ENCODE measurements around the gene GRHL1.
"Not testable (repeated sequence)": the region's sequence is repeated elsewhere in the genome, so short reads cannot be mapped to it uniquely, and the experiment has no call there.

Gene GRHL1

DNA sequence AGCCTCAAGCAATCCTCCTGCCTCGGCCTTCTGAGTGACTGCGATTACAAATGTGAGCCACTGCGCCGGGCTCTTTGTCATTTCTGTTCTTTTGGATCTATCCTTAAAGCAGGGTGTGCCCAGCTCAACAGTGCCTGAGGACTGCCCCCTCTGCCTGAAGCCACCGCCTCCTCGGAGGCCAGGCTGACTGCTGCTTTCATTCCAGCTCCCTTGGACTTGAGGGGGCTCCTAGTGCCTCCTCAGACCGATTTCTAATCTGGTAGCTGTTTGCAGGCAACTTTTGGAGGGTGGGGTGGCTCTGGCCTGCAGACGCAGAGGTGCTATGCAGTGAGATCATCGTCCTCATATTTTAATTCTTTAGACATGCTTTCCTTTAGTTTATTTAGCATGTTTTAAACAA is 55.9 kb downstream of the GRHL1 start:
- H3K27ac ChIP-seq, result no peak overlapping the region
- no peak for TF ChIP-seq CTCF (IDR thresholded peaks at IDR 0.05)
- no peaks in the 10 kb centered on the region for H3K9me3 ChIP-seq
- H3K4me3 ChIP-seq (ENCODE audit: low read depth in 1 of 2, low read length in 1 of 2), result no peak overlapping the region
- peaks cover 59% of the 10 kb centered on the region for H3K27me3 ChIP-seq
- no peaks in the 10 kb centered on the region for H3K36me3 ChIP-seq
- H3K4me1 ChIP-seq (ENCODE audit: control insufficient read depth in 1 of 2, insufficient read depth in 1 of 2, low read depth in 1 of 2, low read length in 1 of 2), result no peaks in the 10 kb centered on the region

DNA sequence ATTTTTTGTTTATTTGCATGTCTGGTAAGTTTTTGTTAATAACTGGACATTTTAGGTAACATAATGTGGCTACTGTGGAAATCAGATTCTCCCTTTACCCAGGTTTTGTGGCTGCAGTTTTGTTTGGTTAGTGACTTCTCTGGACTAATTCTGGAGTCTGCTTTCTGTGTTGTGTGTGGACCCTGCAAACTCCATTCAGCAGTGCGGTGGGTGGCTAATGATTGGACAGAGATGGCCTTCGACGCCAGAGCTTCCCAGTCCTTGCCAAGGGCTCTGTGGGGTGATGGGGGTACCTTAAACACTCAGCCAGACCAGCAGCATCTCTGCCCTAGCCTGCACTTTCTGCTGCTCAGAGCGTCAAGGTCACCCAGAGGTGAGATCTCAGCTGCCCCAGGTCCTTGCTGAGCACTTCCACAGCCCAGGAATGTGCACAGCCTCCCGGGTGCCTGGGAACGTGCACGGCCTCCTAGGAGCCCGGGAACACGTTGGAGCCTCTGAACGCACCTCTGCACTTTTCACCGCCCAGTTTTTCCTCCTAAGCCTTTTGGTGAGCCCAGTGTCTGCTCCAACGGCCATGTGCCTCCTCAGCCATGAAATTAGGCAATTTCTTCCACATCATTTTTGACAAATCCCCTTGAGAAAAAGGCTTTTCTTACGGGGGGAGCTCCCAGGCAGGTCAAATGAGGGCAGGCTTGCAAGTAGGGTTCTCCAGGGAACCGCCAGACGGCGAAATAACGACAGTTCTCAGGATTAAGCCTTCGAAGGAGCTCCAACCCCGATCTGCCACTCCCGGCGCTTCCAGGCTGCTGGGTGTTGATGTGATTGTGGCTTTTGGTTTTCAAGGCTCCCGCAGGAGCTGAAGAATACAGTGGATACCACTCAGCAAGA is 56.7 kb downstream of the GRHL1 start:
- Histone ChIP-seq H3K36me3 (no peaks in the 10 kb centered on the region), H3K27ac (no peak overlapping the region), H3K4me1 (ENCODE audit: control insufficient read depth in 1 of 2, insufficient read depth in 1 of 2, low read depth in 1 of 2, low read length in 1 of 2) (no peaks in the 10 kb centered on the region), H3K9me3 (no peaks in the 10 kb centered on the region), H3K4me3 (ENCODE audit: low read depth in 1 of 2, low read length in 1 of 2) (no peak overlapping the region), H3K27me3 (peaks cover 59% of the 10 kb centered on the region)
- TF ChIP-seq CTCF (IDR thresholded peaks at IDR 0.05), result no peak

GRCh38 chr2:10008809-10009176 is 57.3 kb downstream of the GRHL1 start:
- no peaks in the 10 kb centered on the region for H3K9me3 ChIP-seq
- no peak overlapping the region for H3K4me3 ChIP-seq (ENCODE audit: low read depth in 1 of 2, low read length in 1 of 2)
- no peak for TF ChIP-seq CTCF (IDR thresholded peaks at IDR 0.05)
- no peak overlapping the region for H3K27ac ChIP-seq
- H3K4me1 ChIP-seq (ENCODE audit: control insufficient read depth in 1 of 2, insufficient read depth in 1 of 2, low read depth in 1 of 2, low read length in 1 of 2), result no peaks in the 10 kb centered on the region
- H3K27me3 ChIP-seq, result peaks cover 56% of the 10 kb centered on the region
- H3K36me3 ChIP-seq, result no peaks in the 10 kb centered on the region

DNA sequence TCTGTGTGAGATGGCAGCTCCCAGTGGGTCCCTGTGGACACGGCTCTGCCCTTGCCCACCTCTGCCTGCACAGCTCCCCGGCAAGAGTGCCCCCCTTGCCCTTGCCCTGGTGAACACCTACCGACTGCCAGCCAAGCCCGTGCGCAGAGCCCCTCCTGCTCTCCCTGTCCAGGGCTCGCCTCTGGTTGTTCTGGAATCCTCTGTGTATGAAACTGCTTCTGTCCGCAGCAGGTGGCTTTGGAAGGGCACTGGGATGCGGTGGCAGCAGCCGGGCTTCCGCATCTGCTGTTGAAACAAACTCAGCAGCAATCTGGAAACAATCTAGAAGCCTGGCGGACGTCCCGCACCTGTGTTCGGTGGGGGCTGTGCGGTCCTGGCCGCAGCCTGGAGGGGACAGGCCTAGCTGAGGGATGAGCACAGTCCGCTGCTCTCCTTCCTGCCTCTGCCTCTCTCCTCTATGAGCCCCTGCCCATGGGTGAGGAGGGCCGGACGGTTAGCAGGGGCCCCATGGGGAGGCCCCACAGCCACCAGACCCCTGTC is 57.8 kb downstream of the GRHL1 start:
- Histone ChIP-seq H3K4me1 (ENCODE audit: control insufficient read depth in 1 of 2, insufficient read depth in 1 of 2, low read depth in 1 of 2, low read length in 1 of 2) (no peaks in the 10 kb centered on the region), H3K9me3 (no peaks in the 10 kb centered on the region), H3K36me3 (no peaks in the 10 kb centered on the region), H3K27me3 (peaks cover 51% of the 10 kb centered on the region), H3K4me3 (ENCODE audit: low read depth in 1 of 2, low read length in 1 of 2) (no peak overlapping the region), H3K27ac (no peak overlapping the region)
- no peak for TF ChIP-seq CTCF (IDR thresholded peaks at IDR 0.05)

DNA sequence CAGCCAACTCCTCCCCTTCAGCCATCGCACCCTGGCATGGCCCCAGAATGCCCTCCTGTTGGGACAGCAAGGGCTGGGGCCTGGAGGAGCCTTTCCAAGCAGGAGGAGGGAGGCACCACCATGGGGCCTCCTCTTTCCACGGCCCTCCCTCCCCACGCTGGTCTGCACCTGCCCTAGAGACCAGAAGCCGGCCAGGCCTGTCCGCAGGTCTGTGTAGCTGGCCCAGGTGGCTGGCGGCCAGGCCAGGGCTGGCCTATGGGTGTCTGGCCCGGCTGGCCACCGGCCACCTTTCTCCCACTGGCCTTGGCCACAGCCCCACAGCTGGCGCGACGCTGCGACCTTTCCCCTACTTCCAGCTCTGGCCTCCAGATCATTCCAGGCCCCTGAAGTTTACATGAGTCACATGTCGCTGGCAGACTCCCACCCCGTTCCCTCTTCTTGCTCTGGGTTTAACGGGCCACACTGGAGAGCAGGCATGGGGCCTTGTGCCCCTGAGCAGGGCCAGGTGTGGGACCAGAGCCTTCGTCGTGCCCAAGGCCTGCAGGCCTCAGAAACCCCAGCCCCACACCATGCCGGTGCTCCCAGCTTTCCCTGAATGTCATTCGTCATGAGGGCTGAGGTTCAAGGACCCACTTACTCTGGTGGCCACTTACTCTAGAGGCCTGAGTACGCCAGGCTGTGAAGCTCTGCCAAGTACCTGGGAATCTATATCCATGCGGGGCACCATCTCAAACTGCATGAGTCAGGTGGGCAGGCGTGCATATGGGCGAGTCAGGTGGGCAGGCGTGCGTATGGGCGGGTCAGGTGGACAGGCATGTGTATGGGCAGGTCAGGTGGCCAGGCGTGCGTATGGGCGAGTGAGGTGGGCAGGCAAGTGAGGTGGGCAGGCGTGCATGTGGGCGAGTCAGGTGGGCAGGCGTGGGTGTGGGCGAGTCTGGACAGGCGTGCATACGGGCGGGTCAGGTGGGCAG is 58.6 kb downstream of the GRHL1 start:
- Histone ChIP-seq H3K36me3 (no peaks in the 10 kb centered on the region), H3K27me3 (peaks cover 43% of the 10 kb centered on the region), H3K4me1 (ENCODE audit: control insufficient read depth in 1 of 2, insufficient read depth in 1 of 2, low read depth in 1 of 2, low read length in 1 of 2) (no peaks in the 10 kb centered on the region), H3K9me3 (no peaks in the 10 kb centered on the region), H3K27ac (no peak overlapping the region), H3K4me3 (ENCODE audit: low read depth in 1 of 2, low read length in 1 of 2) (no peak overlapping the region)
- no peak for TF ChIP-seq CTCF (IDR thresholded peaks at IDR 0.05)

- H3K27ac ChIP-seq; H3K9me3 ChIP-seq; H3K4me1 ChIP-seq (ENCODE audit: control insufficient read depth in 1 of 2, insufficient read depth in 1 of 2, low read depth in 1 of 2, low read length in 1 of 2); H3K4me3 ChIP-seq (ENCODE audit: low read depth in 1 of 2, low read length in 1 of 2); H3K36me3 ChIP-seq: not testable (repeated sequence)
- peaks cover 34% of the 10 kb centered on the region for H3K27me3 ChIP-seq
These were observed 59.5 kb downstream of the GRHL1 start for GRCh38 chr2:10010861-10011605.

DNA sequence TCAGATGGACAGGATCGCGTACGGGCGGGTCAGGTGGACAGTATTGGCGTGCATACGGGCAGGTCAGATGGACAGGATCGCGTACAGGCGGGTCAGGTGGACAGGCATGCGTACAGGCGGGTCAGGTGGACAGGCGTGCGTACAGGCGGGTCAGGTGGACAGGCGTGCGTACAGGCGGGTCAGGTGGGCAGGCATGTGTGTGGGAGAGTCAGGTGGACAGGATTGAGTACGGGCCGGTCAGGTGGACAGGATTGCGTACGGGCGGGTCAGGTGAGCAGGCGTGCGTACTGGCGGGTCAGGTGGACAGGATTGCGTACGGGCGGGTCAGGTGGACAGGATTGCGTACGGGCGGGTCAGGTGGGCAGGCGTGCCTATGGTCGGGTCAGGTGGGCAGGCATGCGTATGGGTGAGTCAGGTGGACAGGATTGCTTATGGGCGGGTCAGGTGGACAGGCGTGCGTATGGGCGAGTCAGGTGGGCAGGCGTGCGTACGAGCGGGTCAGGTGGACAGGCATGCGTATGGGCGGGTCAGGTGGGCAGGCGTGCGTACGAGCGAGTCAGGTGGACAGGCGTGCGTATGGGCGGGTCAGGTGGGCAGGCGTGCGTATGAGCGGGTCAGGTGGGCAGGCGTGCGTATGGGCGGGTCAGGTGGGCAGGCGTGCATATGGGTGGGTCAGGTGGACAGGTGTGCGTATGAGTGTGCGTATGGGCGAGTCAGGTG is 60.3 kb downstream of the GRHL1 start:
- not testable (repeated sequence) for H3K36me3 ChIP-seq; H3K9me3 ChIP-seq; H3K4me3 ChIP-seq (ENCODE audit: low read depth in 1 of 2, low read length in 1 of 2); H3K27ac ChIP-seq; H3K4me1 ChIP-seq (ENCODE audit: control insufficient read depth in 1 of 2, insufficient read depth in 1 of 2, low read depth in 1 of 2, low read length in 1 of 2)
- H3K27me3 ChIP-seq, result peaks cover 27% of the 10 kb centered on the region

Measured in neutrophil (primary cell).